Loucy (cell line): ENCODE results near the gene PAWR.

Source experiments
- H2AFZ ChIP-seq: fragments of 200-600 bp; sonication (generic); 2 replicates; pipeline ENCODE4 v1.6.0; 2016; ENCODE audit warnings: antibody characterized with exemption, mild to moderate bottlenecking, low read length, moderate library complexity
- H3F3A ChIP-seq: fragments of 200-600 bp; 2 replicates; pipeline ENCODE4 v1.6.0; 2016; ENCODE audit warnings: antibody characterized with exemption, low read depth, mild to moderate bottlenecking
- H3K27me3 ChIP-seq: fragments of 200-600 bp; sonication (generic); 2 replicates; pipeline ENCODE4 v1.6.1; 2014; ENCODE audit warnings: low read length, mild to moderate bottlenecking; ENCODE audit not compliant: insufficient read depth, poor library complexity, severe bottlenecking
- H3K36me3 ChIP-seq: fragments of 200-600 bp; sonication (generic); 2 replicates; pipeline ENCODE4 v1.6.1; 2016; ENCODE audit warnings: low read length; ENCODE audit not compliant: insufficient read depth
- H3K4me1 ChIP-seq: fragments of 200-600 bp; sonication (generic); 2 replicates; pipeline ENCODE4 v1.5.1; 2014; ENCODE audit warnings: low read length, mild to moderate bottlenecking; ENCODE audit not compliant: insufficient read depth, poor library complexity, severe bottlenecking
- H3K4me2 ChIP-seq: fragments of 200-600 bp; sonication (generic); 2 replicates; pipeline ENCODE4 v1.6.0; 2014; ENCODE audit warnings: antibody characterized with exemption, low read length, low read depth, mild to moderate bottlenecking; ENCODE audit not compliant: poor library complexity, severe bottlenecking
- H3K4me3 ChIP-seq: fragments of 200-600 bp; sonication (generic); 2 replicates; pipeline ENCODE4 v1.5.1; 2014; ENCODE audit warnings: low read length, mild to moderate bottlenecking, mixed read lengths; ENCODE audit not compliant: poor library complexity, severe bottlenecking
- H3K79me2 ChIP-seq: fragments of 200-600 bp; sonication (generic); 2 replicates; pipeline ENCODE4 v1.6.1; 2014; ENCODE audit warnings: low read length; ENCODE audit not compliant: insufficient read depth
- H3K9ac ChIP-seq: fragments of 200-600 bp; sonication (generic); 2 replicates; pipeline ENCODE4 v1.6.0; 2014; ENCODE audit warnings: mild to moderate bottlenecking, low read depth, low read length, moderate library complexity; ENCODE audit not compliant: poor library complexity, severe bottlenecking
- H3K9me2 ChIP-seq: fragments of 200-600 bp; sonication (generic); replicated peaks from 2 replicates; pipeline ENCODE4 v1.6.1; 2016; ENCODE audit warnings: low read depth, low read length, mixed read lengths
- H3K9me3 ChIP-seq: fragments of 200-600 bp; sonication (generic); 2 replicates; pipeline ENCODE4 v1.6.1; 2014; ENCODE audit warnings: mild to moderate bottlenecking, antibody characterized with exemption, low read length, low read depth; ENCODE audit not compliant: insufficient read depth
- H4K20me1 ChIP-seq: fragments of 200-600 bp; sonication (generic); 2 replicates; pipeline ENCODE4 v1.6.0; 2014; ENCODE audit warnings: antibody characterized with exemption, low read length, mild to moderate bottlenecking; ENCODE audit not compliant: insufficient read depth, poor library complexity, severe bottlenecking
- EZH2phosphoT487 ChIP-seq: fragments of 200-600 bp; IDR thresholded peaks from 2 replicates; pipeline ENCODE4 v1.6.1; 2018; ENCODE audit warnings: antibody characterized with exemption, mild to moderate bottlenecking, moderate library complexity, borderline replicate concordance
- TF ChIP-seq, protein P1 (sequence below): fragments of 200-600 bp; sonication (generic); conservative IDR thresholded peaks from 2 replicates; pipeline ENCODE4 v1.5.1; 2014; ENCODE audit warnings: mild to moderate bottlenecking, antibody characterized with exemption, low read length

PAWR gene

DNA sequence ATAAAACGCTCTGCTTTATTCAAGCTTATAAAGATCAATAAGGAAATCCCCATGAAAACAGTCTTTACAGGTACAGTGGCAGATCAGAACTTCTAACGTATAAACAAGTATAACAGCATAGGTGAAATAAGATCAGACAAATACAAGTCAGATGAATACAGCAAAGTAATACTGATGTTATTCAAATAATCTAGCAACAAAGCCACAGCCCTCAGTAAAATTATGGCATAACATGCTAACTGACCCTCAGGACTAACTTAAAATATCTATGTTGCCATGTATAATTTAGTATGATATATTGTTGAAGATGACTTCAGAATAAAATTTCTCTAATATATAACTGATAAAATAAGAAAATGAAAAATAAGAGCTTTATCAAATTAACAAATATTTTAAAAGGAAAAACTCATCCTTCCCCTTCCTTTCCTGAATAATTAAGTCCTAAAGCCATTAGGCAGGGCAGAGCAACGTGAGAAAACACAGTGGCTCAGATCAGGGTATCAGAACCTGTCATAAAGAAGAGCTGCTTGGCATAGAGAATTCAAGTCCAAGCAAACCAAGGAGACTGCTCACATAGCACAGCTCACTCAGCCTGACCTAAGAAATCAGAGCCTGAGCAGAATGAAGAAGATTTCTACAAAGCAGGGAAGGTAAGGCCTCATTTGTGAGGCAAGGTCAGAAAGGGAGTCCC, 70.7 kb downstream of the PAWR start:
- TF ChIP-seq EZH2phosphoT487: no peak
- TF ChIP-seq, protein P1, sequence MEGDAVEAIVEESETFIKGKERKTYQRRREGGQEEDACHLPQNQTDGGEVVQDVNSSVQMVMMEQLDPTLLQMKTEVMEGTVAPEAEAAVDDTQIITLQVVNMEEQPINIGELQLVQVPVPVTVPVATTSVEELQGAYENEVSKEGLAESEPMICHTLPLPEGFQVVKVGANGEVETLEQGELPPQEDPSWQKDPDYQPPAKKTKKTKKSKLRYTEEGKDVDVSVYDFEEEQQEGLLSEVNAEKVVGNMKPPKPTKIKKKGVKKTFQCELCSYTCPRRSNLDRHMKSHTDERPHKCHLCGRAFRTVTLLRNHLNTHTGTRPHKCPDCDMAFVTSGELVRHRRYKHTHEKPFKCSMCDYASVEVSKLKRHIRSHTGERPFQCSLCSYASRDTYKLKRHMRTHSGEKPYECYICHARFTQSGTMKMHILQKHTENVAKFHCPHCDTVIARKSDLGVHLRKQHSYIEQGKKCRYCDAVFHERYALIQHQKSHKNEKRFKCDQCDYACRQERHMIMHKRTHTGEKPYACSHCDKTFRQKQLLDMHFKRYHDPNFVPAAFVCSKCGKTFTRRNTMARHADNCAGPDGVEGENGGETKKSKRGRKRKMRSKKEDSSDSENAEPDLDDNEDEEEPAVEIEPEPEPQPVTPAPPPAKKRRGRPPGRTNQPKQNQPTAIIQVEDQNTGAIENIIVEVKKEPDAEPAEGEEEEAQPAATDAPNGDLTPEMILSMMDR: no peak
- no peaks in the 10 kb centered on the region for H3K27me3 ChIP-seq
- H2AFZ ChIP-seq: no peak overlapping the region
- H4K20me1 ChIP-seq: no peaks in the 10 kb centered on the region
- H3K4me2 ChIP-seq: no peak overlapping the region
- no peaks in the 10 kb centered on the region for H3K79me2 ChIP-seq
- no peak overlapping the region for H3K4me3 ChIP-seq
- no peaks in the 10 kb centered on the region for H3F3A ChIP-seq
- H3K4me1 ChIP-seq: no peaks in the 10 kb centered on the region
- H3K9me3 ChIP-seq: no peaks in the 10 kb centered on the region
- H3K9ac ChIP-seq: no peak overlapping the region
- H3K36me3 ChIP-seq: no peaks in the 10 kb centered on the region
- no peaks in the 10 kb centered on the region for H3K9me2 ChIP-seq

DNA sequence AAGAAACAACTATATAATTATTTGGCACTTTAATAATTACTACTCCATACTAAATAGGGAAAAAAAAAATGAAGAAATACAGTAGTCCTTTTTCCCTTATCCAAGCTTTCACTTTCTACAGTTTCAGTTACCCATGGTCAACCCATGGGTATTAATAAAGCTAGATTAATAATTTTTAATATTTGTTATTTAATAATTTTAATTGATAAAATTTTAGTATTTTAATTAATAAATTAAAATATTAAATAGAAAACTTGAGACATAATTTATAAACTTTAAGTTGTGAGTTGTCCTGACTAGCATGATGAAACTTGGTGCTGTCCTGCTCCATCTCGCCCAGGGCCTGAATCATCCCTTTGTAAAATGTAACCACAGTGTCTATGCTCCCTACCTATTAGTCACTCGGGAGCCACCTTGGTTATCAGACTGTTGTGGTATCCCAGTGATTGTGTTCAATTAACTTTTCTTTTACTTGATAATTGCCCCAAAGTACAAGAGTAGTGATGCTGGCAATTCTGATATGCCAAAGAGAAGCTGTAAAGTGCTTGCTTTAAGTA, 71.8 kb downstream of the PAWR start:
- Histone ChIP-seq H2AFZ (no peak overlapping the region), H3F3A (no peaks in the 10 kb centered on the region), H3K36me3 (no peaks in the 10 kb centered on the region), H3K79me2 (no peaks in the 10 kb centered on the region), H4K20me1 (no peaks in the 10 kb centered on the region), H3K9me2 (no peaks in the 10 kb centered on the region), H3K9me3 (no peaks in the 10 kb centered on the region), H3K4me2 (no peak overlapping the region), H3K4me3 (no peak overlapping the region), H3K9ac (no peak overlapping the region), H3K27me3 (no peaks in the 10 kb centered on the region), H3K4me1 (no peaks in the 10 kb centered on the region)
- TF ChIP-seq EZH2phosphoT487: no peak
- TF ChIP-seq, protein P1: no peak

DNA sequence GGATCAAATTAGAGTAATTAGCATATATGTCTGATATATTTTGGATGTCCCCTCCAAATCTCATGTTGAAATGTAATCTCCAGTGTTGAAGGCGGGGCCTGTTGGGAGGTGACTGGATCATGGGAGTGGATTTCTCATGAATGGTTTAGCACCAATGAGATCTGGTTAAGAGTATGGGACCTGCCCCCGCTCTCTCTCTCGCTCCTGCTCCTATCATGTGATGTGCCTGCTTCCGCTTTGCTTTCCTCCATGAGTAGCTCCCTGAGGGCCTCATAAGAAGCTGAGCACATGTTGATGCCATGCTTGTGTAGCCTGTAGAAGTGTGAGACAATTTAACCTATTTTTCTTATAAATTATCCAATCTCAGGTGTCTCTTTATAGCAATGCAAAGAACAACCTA, 73.1 kb downstream of the PAWR start:
- TF ChIP-seq, protein P1: no peak
- no peak for TF ChIP-seq EZH2phosphoT487
- Histone ChIP-seq H3K4me3 (no peak overlapping the region), H3K79me2 (no peaks in the 10 kb centered on the region), H3K9me3 (no peaks in the 10 kb centered on the region), H2AFZ (no peak overlapping the region), H3F3A (no peaks in the 10 kb centered on the region), H3K27me3 (no peaks in the 10 kb centered on the region), H3K9me2 (no peaks in the 10 kb centered on the region), H4K20me1 (no peaks in the 10 kb centered on the region), H3K36me3 (no peaks in the 10 kb centered on the region), H3K4me2 (no peak overlapping the region), H3K9ac (no peak overlapping the region), H3K4me1 (no peaks in the 10 kb centered on the region)
